ENCODE results near the gene POT1. TPM values are rescaled to one million over a fixed set of nuclear protein-coding genes. Genes with fewer than 3 reads are reported as not detected.
A peak's percentile ranks its signal among the peaks of the same experiment; 100 is the strongest.

The POT1 gene
- total and polyA plus RNA-seq, 2 of the 4 experiments (the other 2 are of a cell fraction) = 12.7 to 28.5 TPM

- H4K8ac ChIP-seq (ENCODE audit: low read depth in 2 of 2, low read length in 2 of 2) = no peak overlapping the region
- H3K9ac ChIP-seq (ENCODE audit: low read depth, low read length) = no peak overlapping the region
- no peak overlapping the region for H2BK5ac ChIP-seq (ENCODE audit: low read depth, low read length, poor library complexity, severe bottlenecking)
- POLR2A ChIA-PET (ENCODE audit: unreplicated experiment) = interaction anchor here (0.6 kb wide), 1 partner anchor 194 kb away, joined by 3 read pairs; no protein-coding TSS in a partner anchor
- no peaks in the 10 kb centered on the region for H3K9me3 ChIP-seq (ENCODE audit: control insufficient read depth, insufficient read depth, low read length)
- no peak overlapping the region for H3K27ac ChIP-seq (ENCODE audit: insufficient read depth, low read length)
- no peak overlapping the region for H3K18ac ChIP-seq (ENCODE audit: low read depth, low read length)
- CTCF ChIA-PET = interaction anchor here (0.6 to 0.9 kb wide), 2 partner anchors 11 to 755 kb away, joined by 3 read pairs; no protein-coding TSS in a partner anchor
- BruUV-seq (replicated peaks) = no TSS peak
- H3K4me1 ChIP-seq (ENCODE audit: control insufficient read depth, insufficient read depth, low read length) = no peaks in the 10 kb centered on the region
- no CpG with 5 or more reads among the region's 3 CpGs for WGBS, 2 experiments (ENCODE audit: extremely low coverage in 2 of 2, insufficient read length in 1 of 2)
- peak; percentile 79 for ATAC-seq (ENCODE audit: low read depth)
- in situ Hi-C loops (cut with MboI; ENCODE audit: low sequenced_read_pairs) (no loop called here), dilution Hi-C loops (cut with HindIII; ENCODE audit: low sequenced_read_pairs, unreplicated experiment) (no loop called here), intact Hi-C loops (cut with micrococcal nuclease) (loop anchor here (1.0 to 10.0 kb wide), 6 partner anchors 69 to 1219 kb away; no protein-coding TSS in a partner anchor)
- H3K4ac ChIP-seq (ENCODE audit: low read depth, low read length) = no peak overlapping the region
- H4K91ac ChIP-seq (ENCODE audit: insufficient read depth, low read depth, low read length) = no peak overlapping the region
- no peak overlapping the region for H2AK9ac ChIP-seq (replicated peaks; ENCODE audit: low read depth, low read length, poor library complexity)
- peak; percentile 61 for DNase-seq
- no peak overlapping the region for H2BK120ac ChIP-seq (ENCODE audit: low read depth, low read length)
- H3K79me1 ChIP-seq (ENCODE audit: low read depth in 1 of 2, low read length in 2 of 2) = no peaks in the 10 kb centered on the region
- no peaks in the 10 kb centered on the region for H4K20me1 ChIP-seq (ENCODE audit: insufficient read depth, low read length)
- H2BK20ac ChIP-seq (ENCODE audit: low read depth, low read length) = no peak overlapping the region
- peak; percentile 57 for TF ChIP-seq SMC3 (IDR thresholded peaks at IDR 0.05; ENCODE audit: low read depth, low read length)
- TF ChIP-seq CHD1 (IDR thresholded peaks at IDR 0.05; ENCODE audit: low read depth, low read length) = no peak
- TF ChIP-seq RAD21 (IDR thresholded peaks at IDR 0.05; ENCODE audit: low read length) = peak; percentile 69
- peak; percentile 71 for TF ChIP-seq CTCF (conservative IDR thresholded peaks at IDR 0.05; ENCODE audit: low read depth, low read length)
- no peak overlapping the region for H2AK5ac ChIP-seq (ENCODE audit: low read depth, low read length)
- H2AFZ ChIP-seq (replicated peaks; ENCODE audit: low read length, poor library complexity) = no peak overlapping the region
- no peaks in the 10 kb centered on the region for H3K27me3 ChIP-seq (ENCODE audit: control insufficient read depth, insufficient read depth, low read length)
- H3K4me3 ChIP-seq (ENCODE audit: insufficient read depth, low read depth, low read length) = no peak overlapping the region
- no peaks in the 10 kb centered on the region for H3K9me1 ChIP-seq (ENCODE audit: insufficient read depth, low read length)
- H4K5ac ChIP-seq (ENCODE audit: low read depth, low read length) = no peak overlapping the region
- no peak overlapping the region for H3K14ac ChIP-seq (replicated peaks; ENCODE audit: low read depth, low read length)
- H3K36me3 ChIP-seq (ENCODE audit: control insufficient read depth, insufficient read depth, low read length) = peaks cover 2% of the 10 kb centered on the region; the same call in 1 of the 2 replicates
- no peak overlapping the region for H3K56ac ChIP-seq (ENCODE audit: extremely low read depth, insufficient read depth, low read length)
- no peak overlapping the region for H2BK15ac ChIP-seq (ENCODE audit: low read depth, low read length)
- H3K4me2 ChIP-seq (ENCODE audit: low read depth, low read length) = no peak overlapping the region
- H3K23ac ChIP-seq (ENCODE audit: low read depth, low read length) = no peak overlapping the region
These were observed 73.2 kb downstream of the POT1 start for GRCh38 chr7:124856299-124856888.

Data from IMR-90 (cell line).